ENCODE results near the gene CACFD1.
"Not testable (repeated sequence)": the region's sequence is repeated elsewhere in the genome, so short reads cannot be mapped to it uniquely, and the experiment has no call there.

CACFD1 gene

DNA sequence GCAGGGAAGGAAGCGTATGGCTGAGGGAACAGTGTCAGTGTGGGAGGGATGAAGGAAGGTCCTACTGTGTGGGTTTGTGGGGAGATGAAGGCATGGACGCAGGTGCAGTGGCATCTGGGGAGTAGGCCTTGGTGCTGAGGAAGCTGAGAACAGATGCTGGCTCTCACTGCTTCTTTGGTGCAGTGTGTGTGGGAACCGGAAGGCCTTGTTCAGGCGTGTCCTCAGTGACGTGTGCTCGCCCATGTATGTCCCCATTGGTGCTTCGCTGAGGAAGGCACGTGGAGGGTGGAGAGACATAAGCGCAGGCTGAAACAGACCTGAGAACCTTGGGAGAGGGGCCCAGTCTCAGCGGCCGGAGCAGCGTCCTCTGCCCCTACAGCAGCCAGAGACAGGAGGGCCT, 18.9 kb upstream of the CACFD1 start:
- no peak for DNase-seq (ENCODE audit: low read depth in 2 of 2)

DNA sequence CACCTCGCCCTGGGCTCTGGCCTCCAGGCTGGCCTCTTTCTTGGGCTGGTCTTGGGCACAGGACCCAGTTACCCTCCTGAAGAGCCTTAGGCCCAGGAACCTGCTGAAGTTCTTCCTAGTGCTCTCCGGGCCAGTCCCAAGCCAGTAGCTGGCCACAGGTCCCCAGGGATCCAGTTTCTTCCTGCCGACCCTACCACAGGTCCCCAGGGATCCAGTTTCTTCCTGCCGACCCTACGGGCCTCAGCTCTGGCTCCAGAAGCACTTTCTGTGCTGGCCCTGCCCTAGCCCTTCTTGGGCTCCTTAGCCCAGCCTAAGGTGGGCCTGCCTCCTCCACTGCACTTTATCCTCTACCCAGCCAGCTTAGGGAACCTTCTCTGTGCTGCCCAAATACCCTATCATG, 18.2 kb upstream of the CACFD1 start:
- DNase-seq (ENCODE audit: low read depth in 2 of 2): no peak

DNA sequence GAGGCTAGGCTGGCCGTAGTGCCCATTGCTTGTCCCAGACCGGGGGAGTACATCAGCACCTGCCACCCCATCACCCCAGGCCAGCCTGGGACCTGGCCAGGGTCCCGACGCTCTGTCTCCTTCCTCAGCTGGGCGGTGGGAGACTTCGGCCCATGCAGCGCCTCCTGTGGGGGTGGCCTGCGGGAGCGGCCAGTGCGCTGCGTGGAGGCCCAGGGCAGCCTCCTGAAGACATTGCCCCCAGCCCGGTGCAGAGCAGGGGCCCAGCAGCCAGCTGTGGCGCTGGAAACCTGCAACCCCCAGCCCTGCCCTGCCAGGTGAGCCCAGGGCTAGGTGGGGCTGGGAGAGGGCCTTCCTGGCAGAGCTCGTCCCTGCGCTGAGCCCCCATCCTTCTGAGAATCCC, 16.5 kb upstream of the CACFD1 start:
- no peak for DNase-seq (ENCODE audit: low read depth in 2 of 2)

DNA sequence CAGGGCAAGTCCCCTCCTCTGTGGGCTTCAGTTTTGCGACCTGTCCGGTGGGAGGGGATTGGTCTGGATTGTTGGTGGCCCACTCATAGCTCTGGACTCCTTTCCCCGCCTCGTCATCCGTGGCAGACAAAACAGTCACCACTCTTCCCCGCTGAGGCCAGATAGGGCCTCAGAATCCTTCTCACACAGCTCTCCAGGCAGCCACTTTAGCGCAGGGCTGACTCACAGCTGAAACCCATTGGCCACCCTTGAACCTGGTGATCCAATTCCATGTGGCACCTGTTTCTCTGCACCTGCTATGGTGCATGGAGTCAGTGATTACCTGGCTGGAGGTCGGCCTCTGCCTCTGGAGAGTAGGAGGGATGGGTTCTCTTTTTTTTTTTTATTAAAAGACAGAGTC, 15.8 kb upstream of the CACFD1 start:
- DNase-seq (ENCODE audit: low read depth in 2 of 2): no peak

DNA sequence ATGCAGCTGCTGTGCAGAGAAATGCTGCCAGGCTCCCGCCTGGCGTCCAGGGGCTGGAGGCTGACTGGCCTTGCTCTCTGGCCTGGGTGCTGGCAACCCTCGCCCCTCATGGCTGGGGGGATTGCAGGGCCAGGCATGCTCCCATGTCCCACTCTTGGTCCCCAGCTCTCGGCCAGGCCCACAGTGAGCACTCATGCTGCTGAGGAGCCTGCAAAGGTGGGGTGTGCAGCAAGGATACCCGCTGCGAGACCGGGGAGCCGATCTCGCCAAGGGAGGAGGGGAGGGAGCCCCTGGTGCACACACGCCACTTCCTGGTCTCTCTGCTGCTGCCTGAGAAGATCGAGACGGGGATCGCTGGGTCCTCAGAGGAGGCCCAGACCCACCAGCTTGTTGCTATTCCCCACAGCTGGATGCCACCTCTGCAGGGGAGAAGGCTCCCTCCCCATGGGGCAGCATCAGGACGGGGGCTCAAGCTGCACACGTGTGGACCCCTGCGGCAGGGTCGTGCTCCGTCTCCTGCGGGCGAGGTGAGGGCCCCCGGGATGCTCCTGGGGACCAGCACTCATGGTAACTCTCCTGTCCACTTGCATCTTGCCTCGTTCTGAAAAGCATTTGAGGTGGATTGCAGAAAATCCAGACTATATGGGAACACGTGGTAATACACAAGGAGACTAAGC, 14.3 kb upstream of the CACFD1 start:
- no peak for DNase-seq (ENCODE audit: low read depth in 2 of 2)

DNA sequence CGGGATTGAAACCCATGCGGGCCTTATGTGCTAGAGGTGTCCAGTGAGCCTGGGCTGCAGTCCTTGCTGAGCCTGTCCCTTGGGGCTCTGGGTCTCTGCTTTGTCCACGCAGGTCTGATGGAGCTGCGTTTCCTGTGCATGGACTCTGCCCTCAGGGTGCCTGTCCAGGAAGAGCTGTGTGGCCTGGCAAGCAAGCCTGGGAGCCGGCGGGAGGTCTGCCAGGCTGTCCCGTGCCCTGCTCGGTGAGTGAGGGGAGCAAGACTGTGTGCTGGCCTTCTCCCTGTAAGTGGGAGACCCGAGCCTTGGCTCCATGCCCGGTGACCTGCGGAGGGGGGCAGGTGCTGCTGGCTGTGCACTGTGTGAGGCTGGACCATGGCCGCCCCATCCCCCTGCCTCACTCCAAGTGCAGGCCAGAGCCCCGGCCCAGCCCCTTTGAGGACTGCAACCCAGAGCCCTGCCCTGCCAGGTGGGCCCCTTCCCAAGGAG, 11.2 kb upstream of the CACFD1 start:
- DNase-seq (ENCODE audit: low read depth in 2 of 2): no peak

DNA sequence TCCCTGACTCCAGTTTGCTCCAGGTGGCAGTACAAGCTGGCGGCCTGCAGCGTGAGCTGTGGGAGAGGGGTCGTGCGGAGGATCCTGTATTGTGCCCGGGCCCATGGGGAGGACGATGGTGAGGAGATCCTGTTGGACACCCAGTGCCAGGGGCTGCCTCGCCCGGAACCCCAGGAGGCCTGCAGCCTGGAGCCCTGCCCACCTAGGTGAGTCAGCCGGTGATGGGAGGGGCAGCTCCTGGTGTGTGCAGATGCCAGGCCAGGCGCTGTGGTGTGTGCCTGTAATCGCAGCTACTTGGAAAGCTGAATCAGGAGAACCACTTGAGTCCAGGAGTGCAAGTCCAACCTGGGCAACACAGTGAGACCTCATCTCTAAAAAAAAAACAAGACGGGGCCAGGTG, 10.0 kb upstream of the CACFD1 start:
- no peak for DNase-seq (ENCODE audit: low read depth in 2 of 2)

DNA sequence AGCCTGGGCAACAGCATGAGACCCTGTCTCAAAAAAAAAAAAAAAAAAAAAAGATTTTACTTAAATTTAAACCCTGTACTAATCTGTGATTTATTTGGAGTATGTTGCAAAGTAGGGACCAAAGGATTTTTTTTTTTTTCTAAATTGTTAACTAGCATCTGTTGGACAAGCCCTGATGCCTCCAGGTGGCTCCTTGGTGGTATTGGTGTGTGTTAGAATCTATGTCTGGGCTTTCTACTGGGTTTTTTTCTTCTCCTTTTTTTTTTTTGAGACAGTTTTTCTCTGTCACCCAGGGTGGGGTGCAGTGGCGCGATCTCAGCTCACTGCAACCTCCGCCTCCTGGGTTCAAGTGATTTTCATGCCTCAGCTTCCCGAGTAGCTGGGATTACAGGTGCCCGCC, 7.9 kb upstream of the CACFD1 start:
- DNase-seq (ENCODE audit: low read depth in 2 of 2): not testable (repeated sequence)

DNA sequence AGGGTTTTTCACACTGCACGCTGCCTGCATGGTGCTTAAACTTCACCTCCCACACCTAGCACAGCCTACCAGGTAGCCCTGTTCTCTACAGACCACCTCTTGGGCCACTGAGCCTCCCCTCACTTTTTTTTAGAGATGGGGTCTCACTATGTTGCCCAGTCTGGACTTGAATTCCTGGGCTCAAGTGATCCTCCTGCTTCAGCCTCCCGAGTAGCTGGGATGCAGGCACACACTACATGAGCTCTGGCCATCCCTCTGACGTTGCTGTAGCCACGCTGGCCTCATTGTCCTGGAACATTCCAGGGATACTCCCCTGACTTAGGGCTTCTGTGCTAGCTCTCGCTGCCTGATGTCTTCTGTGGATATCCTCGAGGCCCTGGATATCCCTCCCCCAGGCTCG, 7.2 kb upstream of the CACFD1 start:
- no peak for DNase-seq (ENCODE audit: low read depth in 2 of 2)

DNA sequence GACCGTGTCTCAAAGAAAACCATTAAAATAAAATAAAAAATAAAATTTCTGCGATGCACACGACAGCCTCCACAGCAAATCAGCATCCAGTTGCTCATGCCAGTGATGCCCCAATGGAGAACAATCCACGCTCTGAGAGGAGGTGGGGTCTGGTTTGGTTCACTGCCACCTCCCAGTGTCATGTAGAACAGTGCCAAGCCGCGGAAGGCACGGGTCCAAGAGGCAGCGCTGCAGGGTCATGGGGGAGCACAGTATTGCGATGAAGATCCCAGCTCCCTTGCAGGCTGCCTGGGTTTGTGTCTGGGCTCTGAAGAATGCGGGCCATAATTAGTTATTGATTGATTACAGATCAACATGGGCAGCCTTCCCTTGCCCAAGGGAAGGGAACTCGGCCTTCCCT, 6.1 kb upstream of the CACFD1 start:
- DNase-seq (ENCODE audit: low read depth in 2 of 2): no peak

DNA sequence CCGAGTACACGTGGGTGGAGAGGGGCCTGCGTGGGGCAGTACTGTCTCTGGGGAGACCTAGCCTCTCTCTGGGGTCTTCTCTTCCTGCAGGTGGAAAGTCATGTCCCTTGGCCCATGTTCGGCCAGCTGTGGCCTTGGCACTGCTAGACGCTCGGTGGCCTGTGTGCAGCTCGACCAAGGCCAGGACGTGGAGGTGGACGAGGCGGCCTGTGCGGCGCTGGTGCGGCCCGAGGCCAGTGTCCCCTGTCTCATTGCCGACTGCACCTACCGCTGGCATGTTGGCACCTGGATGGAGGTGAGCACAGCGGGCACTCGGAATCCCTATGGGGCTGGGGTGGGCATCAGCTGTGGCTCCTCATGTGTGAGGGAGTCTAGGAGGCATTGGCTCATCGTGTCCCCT, 5.5 kb upstream of the CACFD1 start:
- no peak for DNase-seq (ENCODE audit: low read depth in 2 of 2)

DNA sequence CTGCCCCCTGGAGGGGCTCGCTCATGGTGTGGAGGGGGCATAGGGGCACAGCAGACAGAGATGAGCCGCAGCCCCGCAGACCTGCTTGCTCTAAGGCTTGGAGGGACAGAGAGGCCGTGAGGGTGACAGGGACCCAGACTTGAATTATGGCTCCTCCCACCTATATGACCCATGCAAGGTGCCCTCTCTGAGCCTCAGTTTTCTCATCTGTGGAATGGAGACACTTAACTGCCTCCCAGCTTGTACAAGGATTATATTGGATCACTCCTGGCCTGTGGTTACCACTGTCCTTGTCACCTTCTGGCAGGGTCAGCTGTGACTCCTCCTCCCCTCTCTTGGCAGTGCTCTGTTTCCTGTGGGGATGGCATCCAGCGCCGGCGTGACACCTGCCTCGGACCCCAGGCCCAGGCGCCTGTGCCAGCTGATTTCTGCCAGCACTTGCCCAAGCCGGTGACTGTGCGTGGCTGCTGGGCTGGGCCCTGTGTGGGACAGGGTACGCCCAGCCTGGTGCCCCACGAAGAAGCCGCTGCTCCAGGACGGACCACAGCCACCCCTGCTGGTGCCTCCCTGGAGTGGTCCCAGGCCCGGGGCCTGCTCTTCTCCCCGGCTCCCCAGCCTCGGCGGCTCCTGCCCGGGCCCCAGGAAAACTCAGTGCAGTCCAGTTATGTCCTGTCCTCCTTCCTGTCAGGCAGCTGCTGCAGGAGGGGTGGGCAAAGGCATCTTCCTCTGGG, 4.7 kb upstream of the CACFD1 start:
- no peak for DNase-seq (ENCODE audit: low read depth in 2 of 2)

DNA sequence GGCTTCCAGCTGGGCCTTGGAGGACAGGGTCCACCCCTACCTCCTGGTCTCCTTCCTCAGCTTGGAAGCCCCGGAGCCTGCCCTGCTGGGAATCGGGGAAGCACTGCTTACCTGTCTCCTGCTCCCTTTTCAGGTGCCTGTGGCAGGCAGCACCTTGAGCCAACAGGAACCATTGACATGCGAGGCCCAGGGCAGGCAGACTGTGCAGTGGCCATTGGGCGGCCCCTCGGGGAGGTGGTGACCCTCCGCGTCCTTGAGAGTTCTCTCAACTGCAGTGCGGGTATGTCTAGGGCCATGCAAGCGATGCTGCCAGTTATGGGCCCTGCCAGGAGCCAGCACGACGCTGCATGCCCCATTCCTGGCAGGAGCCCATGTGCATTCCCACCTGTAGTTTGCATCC, 3.8 kb upstream of the CACFD1 start:
- DNase-seq (ENCODE audit: low read depth in 2 of 2): no peak

DNA sequence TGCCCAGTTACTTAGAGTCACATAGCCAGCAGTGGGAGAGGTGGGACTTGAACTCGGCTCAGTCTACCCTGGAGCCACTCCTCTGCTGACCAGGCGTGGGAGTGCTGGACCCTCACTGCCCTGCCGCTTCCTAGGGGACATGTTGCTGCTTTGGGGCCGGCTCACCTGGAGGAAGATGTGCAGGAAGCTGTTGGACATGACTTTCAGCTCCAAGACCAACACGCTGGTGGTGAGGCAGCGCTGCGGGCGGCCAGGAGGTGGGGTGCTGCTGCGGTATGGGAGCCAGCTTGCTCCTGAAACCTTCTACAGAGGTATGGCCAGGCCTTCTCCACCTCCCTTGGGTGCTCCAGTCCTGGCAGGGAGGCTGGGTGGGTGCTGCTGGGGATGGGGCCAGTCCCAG, 3.4 kb upstream of the CACFD1 start:
- DNase-seq (ENCODE audit: low read depth in 2 of 2): no peak

DNA sequence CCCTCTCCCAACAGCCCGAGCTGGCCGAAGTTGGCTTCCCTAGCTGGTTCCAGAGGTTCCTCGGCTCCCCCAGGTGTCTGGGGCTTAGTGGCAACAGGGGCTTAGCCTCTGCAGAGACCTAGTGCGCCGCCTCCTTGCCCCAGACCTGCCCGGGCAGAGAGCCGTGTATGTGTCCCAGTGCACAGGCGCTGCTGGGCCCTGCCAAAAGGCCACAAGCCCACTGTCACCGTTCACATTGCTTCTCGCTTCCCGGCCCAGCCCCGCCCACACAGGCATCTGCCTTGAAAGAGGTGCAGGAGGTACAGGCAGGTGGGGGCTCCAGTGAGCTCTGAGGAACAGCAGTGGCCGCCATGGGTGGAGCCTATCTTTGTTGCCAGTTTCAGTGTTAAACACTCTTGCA, 2.5 kb upstream of the CACFD1 start:
- no peak for DNase-seq (ENCODE audit: low read depth in 2 of 2)

DNA sequence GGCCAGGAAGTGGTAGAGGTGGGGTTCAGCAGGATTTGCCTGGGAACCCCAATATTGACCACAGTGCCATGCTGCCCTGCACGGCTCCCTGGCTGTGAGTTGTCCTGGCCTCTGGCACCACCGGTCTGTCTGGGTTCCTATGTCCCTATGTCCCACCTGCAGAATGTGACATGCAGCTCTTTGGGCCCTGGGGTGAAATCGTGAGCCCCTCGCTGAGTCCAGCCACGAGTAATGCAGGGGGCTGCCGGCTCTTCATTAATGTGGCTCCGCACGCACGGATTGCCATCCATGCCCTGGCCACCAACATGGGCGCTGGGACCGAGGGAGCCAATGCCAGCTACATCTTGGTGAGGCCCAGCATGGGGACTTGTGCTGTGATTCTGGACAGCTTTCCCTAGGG, 2.0 kb upstream of the CACFD1 start:
- DNase-seq (ENCODE audit: low read depth in 2 of 2): no peak

DNA sequence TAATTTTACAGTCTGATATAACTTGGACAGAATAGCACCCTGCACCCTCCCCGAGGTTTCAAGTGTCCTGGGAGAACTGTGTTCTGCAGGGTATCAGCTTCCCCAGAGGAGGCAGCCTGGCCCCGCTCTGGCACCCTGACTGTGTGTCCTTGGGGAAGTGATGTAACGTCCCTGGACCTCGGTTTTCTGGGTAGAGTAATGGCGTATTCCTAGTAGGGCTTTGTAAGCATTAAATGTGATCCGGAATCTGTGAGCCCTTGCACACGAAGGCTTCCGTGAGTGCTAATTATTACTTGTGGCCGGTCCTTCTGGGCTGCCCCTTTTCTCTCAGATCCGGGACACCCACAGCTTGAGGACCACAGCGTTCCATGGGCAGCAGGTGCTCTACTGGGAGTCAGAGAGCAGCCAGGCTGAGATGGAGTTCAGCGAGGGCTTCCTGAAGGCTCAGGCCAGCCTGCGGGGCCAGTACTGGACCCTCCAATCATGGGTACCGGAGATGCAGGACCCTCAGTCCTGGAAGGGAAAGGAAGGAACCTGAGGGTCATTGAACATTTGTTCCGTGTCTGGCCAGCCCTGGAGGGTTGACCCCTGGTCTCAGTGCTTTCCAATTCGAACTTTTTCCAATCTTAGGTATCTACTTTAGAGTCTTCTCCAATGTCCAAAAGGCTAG, 1.0 kb upstream of the CACFD1 start:
- DNase-seq (ENCODE audit: low read depth in 2 of 2): no peak

DNA sequence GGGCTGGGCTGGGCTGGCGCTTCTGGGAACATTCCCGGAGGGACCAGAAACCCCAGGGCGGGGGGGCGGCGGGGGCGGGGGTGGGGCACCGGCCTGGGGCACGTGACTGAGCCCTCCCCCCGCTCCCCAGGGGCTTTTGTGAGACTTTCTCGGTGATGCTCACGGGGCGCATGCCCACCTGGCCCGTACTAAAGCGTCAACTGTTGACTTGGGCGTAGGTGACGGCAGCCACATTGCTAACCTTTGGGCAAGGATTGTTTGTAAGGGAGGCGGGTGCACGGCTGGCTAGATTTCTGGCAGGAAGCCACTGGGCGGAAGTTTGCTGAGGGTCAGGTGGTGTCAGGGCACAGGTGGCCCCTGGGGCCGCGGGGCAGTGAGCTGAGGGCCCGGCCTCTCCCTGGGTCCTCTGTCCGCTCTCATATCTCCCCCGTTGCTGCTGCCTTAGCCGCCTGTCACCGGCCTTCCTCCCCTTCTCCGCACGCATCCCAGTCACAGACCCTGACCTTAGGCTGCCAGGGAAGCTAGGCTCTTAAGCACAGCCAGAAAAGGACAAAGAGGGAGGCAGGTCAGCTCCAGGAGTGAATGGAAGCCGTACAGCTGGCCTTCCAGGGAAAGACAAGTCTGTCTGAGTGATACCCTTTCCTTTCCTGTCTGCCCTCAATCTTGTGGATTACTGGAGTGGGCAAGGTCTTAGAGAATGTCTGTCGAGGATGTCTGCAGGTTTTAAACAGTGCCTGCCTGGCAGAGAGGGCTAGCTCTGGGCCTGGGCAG, 812 bp downstream of the CACFD1 start:
- no peak for DNase-seq (ENCODE audit: low read depth in 2 of 2)

DNA sequence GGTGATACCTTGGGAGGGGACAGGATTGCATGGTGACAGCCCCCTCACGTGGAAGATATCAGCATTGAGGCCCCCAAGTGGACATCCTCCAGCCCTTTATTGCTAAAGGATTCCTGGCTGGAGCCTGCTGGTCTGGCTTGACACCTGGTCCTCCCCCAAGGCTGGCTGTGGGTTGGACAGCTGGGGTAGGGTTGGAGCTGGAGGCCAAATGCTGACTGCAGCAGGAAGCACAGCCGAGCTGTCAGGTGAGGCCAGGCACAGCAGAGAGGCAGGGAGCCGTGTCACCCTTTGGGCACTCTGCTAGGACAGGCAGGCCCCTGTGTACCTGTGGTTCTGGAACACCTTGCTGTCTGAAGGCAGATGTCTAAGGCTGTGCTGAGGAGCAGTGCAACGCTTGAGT, 2.2 kb downstream of the CACFD1 start:
- no peak for DNase-seq (ENCODE audit: low read depth in 2 of 2)

DNA sequence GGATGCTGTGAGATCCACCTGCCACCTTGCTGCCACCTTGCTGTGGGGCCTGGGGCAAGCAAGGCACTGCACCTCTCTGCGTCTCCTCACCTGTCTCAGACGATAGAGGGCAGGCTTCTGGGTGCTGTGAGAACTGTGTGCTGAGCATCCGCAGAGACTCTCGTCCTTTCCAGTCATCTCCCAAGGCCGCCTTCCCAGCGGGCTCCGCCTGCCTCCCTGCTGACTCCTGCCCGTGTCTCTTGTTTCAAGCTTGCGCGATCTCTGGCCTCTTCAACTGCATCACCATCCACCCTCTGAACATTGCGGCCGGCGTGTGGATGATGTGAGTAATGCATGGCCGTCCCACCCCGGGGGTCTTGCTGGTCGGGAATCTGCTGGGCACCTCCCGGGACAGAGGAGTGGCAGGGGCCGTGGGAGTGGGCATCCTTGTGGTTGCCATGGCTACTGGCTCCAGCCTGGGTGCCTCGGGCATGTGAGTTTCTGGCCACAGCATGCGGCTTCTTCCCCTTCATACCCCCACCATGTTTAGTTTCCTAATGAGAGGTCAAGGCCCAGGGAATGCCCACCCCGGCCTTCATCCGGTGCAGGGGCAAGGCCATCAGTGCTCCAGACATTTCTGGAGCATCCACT, 3.6 kb downstream of the CACFD1 start:
- no peak for DNase-seq (ENCODE audit: low read depth in 2 of 2)

DNA sequence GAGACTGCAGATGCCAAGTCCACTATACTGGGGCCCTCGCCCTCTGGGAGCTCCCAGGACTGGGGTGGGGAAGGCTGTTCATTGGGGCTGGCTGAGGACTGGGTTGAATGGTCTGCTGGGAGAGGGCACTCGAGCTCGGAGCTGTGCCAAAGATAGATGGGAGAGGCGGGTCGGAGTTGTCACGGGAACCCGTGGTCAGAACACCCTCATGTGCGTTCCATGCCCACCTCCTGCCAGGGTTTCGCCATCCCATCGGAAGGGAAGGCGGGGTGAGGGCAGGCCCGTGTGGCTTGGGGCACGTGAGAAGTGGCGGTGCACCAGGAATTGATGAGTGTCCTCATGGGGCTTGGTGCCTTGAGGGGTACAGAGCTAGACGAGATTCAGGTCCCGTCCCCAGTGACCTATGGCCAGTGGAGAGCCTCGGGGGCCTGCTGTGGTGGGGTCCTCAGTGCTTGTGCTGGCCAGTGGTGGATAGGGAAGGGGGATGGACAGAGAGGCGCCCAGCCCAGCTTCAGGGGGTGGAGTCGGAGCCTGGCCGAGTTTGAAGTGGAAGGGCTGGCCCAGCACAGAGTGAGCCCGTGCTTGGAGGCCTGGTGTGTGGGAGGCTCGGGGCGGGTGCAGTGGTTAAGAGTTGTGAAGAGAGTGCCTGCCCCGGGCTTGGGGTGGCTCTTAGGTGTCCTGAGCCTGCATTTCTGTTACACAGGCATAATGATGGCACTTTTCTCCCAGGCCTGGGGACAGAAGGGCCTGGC, 4.3 kb downstream of the CACFD1 start:
- DNase-seq (ENCODE audit: low read depth in 2 of 2): no peak

Measured in fibroblast of skin of left quadriceps (primary cell).